ENCODE results near the gene FAM20A. TPM values are rescaled to one million over a fixed set of nuclear protein-coding genes. Genes with fewer than 3 reads are reported as not detected.

Gene FAM20A
- total and polyA plus RNA-seq, 4 donors, result 14.9 to 72.0 (median 58.6) TPM

- no peak for DNase-seq (ENCODE audit: low spot score)
- WGBS, result 71% methylated on average over 9 of the region's 9 CpGs
- no peaks in the 10 kb centered on the region for H3K36me3 ChIP-seq (ENCODE audit: control insufficient read depth in 4 of 4, insufficient read depth in 3 of 4, low read depth in 1 of 4, low read length in 3 of 4)
- no peaks in the 10 kb centered on the region for H3K9me3 ChIP-seq (ENCODE audit: control insufficient read depth in 4 of 4, low read length in 3 of 4)
- H3K4me3 ChIP-seq (ENCODE audit: low read depth in 1 of 3, low read length in 3 of 3), result peak overlapping the region in 2 of 3 donors; percentile 20 to 37
- peaks cover 2 to 25% (median 13%) of the 10 kb centered on the region in 4 donors for H3K4me1 ChIP-seq (ENCODE audit: control insufficient read depth in 4 of 4, insufficient read depth in 4 of 4, low read length in 3 of 4)
- TF ChIP-seq FOXA2 (IDR thresholded peaks at IDR 0.05), result peak; percentile 48
- no peak for TF ChIP-seq GABPA (IDR thresholded peaks at IDR 0.05 in 1 of 2, conservative IDR thresholded peaks at IDR 0.05 in 1 of 2)
- no peaks in the 10 kb centered on the region for H3K27me3 ChIP-seq (ENCODE audit: control insufficient read depth in 4 of 4, insufficient read depth in 4 of 4, low read length in 3 of 4)
- no peak overlapping the region for H3K9ac ChIP-seq (ENCODE audit: low read depth in 1 of 2, low read length in 2 of 2)
- H3K27ac ChIP-seq (ENCODE audit: low read depth in 1 of 2, low read length in 2 of 2), result peak overlapping the region; percentile 16 to 25
Measured at GRCh38 chr17:68641276-68642117, 40.3 kb upstream of the FAM20A start.

- Histone ChIP-seq H3K36me3 (ENCODE audit: control insufficient read depth in 4 of 4, insufficient read depth in 3 of 4, low read depth in 1 of 4, low read length in 3 of 4) (no peaks in the 10 kb centered on the region), H3K27ac (ENCODE audit: low read depth in 1 of 2, low read length in 2 of 2) (no peak overlapping the region), H3K4me1 (ENCODE audit: control insufficient read depth in 4 of 4, insufficient read depth in 4 of 4, low read length in 3 of 4) (peaks cover 2 to 25% (median 13%) of the 10 kb centered on the region in 4 donors), H3K27me3 (ENCODE audit: control insufficient read depth in 4 of 4, insufficient read depth in 4 of 4, low read length in 3 of 4) (no peaks in the 10 kb centered on the region), H3K4me3 (ENCODE audit: low read depth in 1 of 3, low read length in 3 of 3) (no peak overlapping the region), H3K9ac (ENCODE audit: low read depth in 1 of 2, low read length in 2 of 2) (no peak overlapping the region), H3K9me3 (ENCODE audit: control insufficient read depth in 4 of 4, low read length in 3 of 4) (no peaks in the 10 kb centered on the region)
- no peak for DNase-seq (ENCODE audit: low spot score)
- 81% methylated on average over 2 of the region's 2 CpGs for WGBS
- TF ChIP-seq RXRA (IDR thresholded peaks at IDR 0.05), result no peak
- no peak for TF ChIP-seq HNF4G (IDR thresholded peaks at IDR 0.05)
- no peak for TF ChIP-seq TAF1 (conservative IDR thresholded peaks at IDR 0.05)
- no peak for TF ChIP-seq JUND (IDR thresholded peaks at IDR 0.05)
Measured at GRCh38 chr17:68640242-68640989, 39.2 kb upstream of the FAM20A start.

GRCh38 chr17:68634345-68634876, 33.2 kb upstream of the FAM20A start:
- Histone ChIP-seq H3K36me3 (ENCODE audit: control insufficient read depth in 4 of 4, insufficient read depth in 3 of 4, low read depth in 1 of 4, low read length in 3 of 4) (peaks cover 0 to 2% (median 0%) of the 10 kb centered on the region in 4 donors), H3K9ac (ENCODE audit: low read depth in 1 of 2, low read length in 2 of 2) (no peak overlapping the region), H3K27ac (ENCODE audit: low read depth in 1 of 2, low read length in 2 of 2) (no peak overlapping the region), H3K4me1 (ENCODE audit: control insufficient read depth in 4 of 4, insufficient read depth in 4 of 4, low read length in 3 of 4) (no peaks in the 10 kb centered on the region), H3K4me3 (ENCODE audit: low read depth in 1 of 3, low read length in 3 of 3) (no peak overlapping the region), H3K9me3 (ENCODE audit: control insufficient read depth in 4 of 4, low read length in 3 of 4) (no peaks in the 10 kb centered on the region), H3K27me3 (ENCODE audit: control insufficient read depth in 4 of 4, insufficient read depth in 4 of 4, low read length in 3 of 4) (no peaks in the 10 kb centered on the region)
- WGBS, result 81% methylated on average over 10 of the region's 10 CpGs
- TF ChIP-seq TAF1 (conservative IDR thresholded peaks at IDR 0.05) (no peak), EGR1 (IDR thresholded peaks at IDR 0.05; ENCODE audit: low read depth in 2 of 2) (no peak), GABPA (IDR thresholded peaks at IDR 0.05 in 1 of 2, conservative IDR thresholded peaks at IDR 0.05 in 1 of 2) (no peak), YY1 (IDR thresholded peaks at IDR 0.05) (no peak), RXRA (IDR thresholded peaks at IDR 0.05) (no peak)
- TF ChIP-seq, protein P1, sequence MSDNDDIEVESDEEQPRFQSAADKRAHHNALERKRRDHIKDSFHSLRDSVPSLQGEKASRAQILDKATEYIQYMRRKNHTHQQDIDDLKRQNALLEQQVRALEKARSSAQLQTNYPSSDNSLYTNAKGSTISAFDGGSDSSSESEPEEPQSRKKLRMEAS (IDR thresholded peaks at IDR 0.05), result no peak
- no peak for DNase-seq (ENCODE audit: low spot score)

- no peaks in the 10 kb centered on the region for H3K9me3 ChIP-seq (ENCODE audit: control insufficient read depth in 4 of 4, low read length in 3 of 4)
- H3K27ac ChIP-seq (ENCODE audit: low read depth in 1 of 2, low read length in 2 of 2), result no peak overlapping the region
- H3K9ac ChIP-seq (ENCODE audit: low read depth in 1 of 2, low read length in 2 of 2), result no peak overlapping the region
- H3K36me3 ChIP-seq (ENCODE audit: control insufficient read depth in 4 of 4, insufficient read depth in 3 of 4, low read depth in 1 of 4, low read length in 3 of 4), result no peaks in the 10 kb centered on the region
- H3K27me3 ChIP-seq (ENCODE audit: control insufficient read depth in 4 of 4, insufficient read depth in 4 of 4, low read length in 3 of 4), result no peaks in the 10 kb centered on the region
- no peak overlapping the region for H3K4me3 ChIP-seq (ENCODE audit: low read depth in 1 of 3, low read length in 3 of 3)
- WGBS, result 93% methylated on average over 3 of the region's 3 CpGs
- no peak for TF ChIP-seq RXRA (IDR thresholded peaks at IDR 0.05)
- TF ChIP-seq TAF1 (conservative IDR thresholded peaks at IDR 0.05), result no peak
- TF ChIP-seq FOXA1 (IDR thresholded peaks at IDR 0.05), result no peak
- TF ChIP-seq, protein P2, sequence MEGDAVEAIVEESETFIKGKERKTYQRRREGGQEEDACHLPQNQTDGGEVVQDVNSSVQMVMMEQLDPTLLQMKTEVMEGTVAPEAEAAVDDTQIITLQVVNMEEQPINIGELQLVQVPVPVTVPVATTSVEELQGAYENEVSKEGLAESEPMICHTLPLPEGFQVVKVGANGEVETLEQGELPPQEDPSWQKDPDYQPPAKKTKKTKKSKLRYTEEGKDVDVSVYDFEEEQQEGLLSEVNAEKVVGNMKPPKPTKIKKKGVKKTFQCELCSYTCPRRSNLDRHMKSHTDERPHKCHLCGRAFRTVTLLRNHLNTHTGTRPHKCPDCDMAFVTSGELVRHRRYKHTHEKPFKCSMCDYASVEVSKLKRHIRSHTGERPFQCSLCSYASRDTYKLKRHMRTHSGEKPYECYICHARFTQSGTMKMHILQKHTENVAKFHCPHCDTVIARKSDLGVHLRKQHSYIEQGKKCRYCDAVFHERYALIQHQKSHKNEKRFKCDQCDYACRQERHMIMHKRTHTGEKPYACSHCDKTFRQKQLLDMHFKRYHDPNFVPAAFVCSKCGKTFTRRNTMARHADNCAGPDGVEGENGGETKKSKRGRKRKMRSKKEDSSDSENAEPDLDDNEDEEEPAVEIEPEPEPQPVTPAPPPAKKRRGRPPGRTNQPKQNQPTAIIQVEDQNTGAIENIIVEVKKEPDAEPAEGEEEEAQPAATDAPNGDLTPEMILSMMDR (IDR thresholded peaks at IDR 0.05; ENCODE audit: low read depth, low read length, missing input control), result no peak
- TF ChIP-seq HNF4G (IDR thresholded peaks at IDR 0.05), result no peak
- TF ChIP-seq, protein P3, sequence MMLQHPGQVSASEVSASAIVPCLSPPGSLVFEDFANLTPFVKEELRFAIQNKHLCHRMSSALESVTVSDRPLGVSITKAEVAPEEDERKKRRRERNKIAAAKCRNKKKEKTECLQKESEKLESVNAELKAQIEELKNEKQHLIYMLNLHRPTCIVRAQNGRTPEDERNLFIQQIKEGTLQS (IDR thresholded peaks at IDR 0.05), result no peak
- no peak for TF ChIP-seq GABPA (IDR thresholded peaks at IDR 0.05 in 1 of 2, conservative IDR thresholded peaks at IDR 0.05 in 1 of 2)
- no peaks in the 10 kb centered on the region for H3K4me1 ChIP-seq (ENCODE audit: control insufficient read depth in 4 of 4, insufficient read depth in 4 of 4, low read length in 3 of 4)
- DNase-seq (ENCODE audit: low spot score), result no peak
Measured at GRCh38 chr17:68628576-68628957, 27.4 kb upstream of the FAM20A start.
